Measurements from ENCODE around the gene DCUN1D3. TPM values are rescaled to one million over a fixed set of nuclear protein-coding genes. Genes with fewer than 3 reads are reported as not detected.
A peak's percentile ranks its signal among the peaks of the same experiment; 100 is the strongest.
"Not testable (repeated sequence)": the region's sequence is repeated elsewhere in the genome, so short reads cannot be mapped to it uniquely, and the experiment has no call there.

DCUN1D3 gene
- total RNA-seq, 1 donor from 2014 or later, result 80.8 TPM

- DNase-seq, result no peak
Measured at GRCh38 chr16:20887207-20887606, 13.0 kb downstream of the DCUN1D3 start.

- DNase-seq, result no peak
Measured at GRCh38 chr16:20886320-20886719, 13.8 kb downstream of the DCUN1D3 start.

GRCh38 chr16:20884240-20884556 lies 16.0 kb downstream of the DCUN1D3 start:
- no peak for DNase-seq

GRCh38 chr16:20883554-20884239 lies 16.5 kb downstream of the DCUN1D3 start:
- DNase-seq, result no peak

- DNase-seq, result no peak
Measured at GRCh38 chr16:20881503-20881878, 18.7 kb downstream of the DCUN1D3 start.

GRCh38 chr16:20880867-20881502 lies 19.2 kb downstream of the DCUN1D3 start:
- DNase-seq, result no peak

GRCh38 chr16:20879175-20880040 lies 20.8 kb downstream of the DCUN1D3 start:
- peak; percentile 59 for DNase-seq

- no peak for DNase-seq
Measured at GRCh38 chr16:20878682-20879147, 21.4 kb downstream of the DCUN1D3 start.

GRCh38 chr16:20875355-20875650 lies 24.9 kb downstream of the DCUN1D3 start:
- DNase-seq, result no peak

- DNase-seq, result no peak
Measured at GRCh38 chr16:20874088-20874581, 26.0 kb downstream of the DCUN1D3 start.

GRCh38 chr16:20873331-20873730 lies 26.8 kb downstream of the DCUN1D3 start:
- DNase-seq, result no peak

GRCh38 chr16:20871941-20872815 lies 28.0 kb downstream of the DCUN1D3 start:
- no peak for DNase-seq

- DNase-seq, result no peak
Measured at GRCh38 chr16:20871258-20871657, 28.9 kb downstream of the DCUN1D3 start.

- DNase-seq, result no peak
Measured at GRCh38 chr16:20870122-20870820, 29.9 kb downstream of the DCUN1D3 start.

- peak; percentile 69 for DNase-seq
Measured at GRCh38 chr16:20868890-20869289, 31.3 kb downstream of the DCUN1D3 start.

- DNase-seq, result peak; percentile 66
Measured at GRCh38 chr16:20867585-20867984, 32.6 kb downstream of the DCUN1D3 start.

GRCh38 chr16:20866801-20867200 lies 33.4 kb downstream of the DCUN1D3 start:
- DNase-seq, result no peak

GRCh38 chr16:20866145-20866772 lies 33.9 kb downstream of the DCUN1D3 start:
- DNase-seq, result peak; percentile 88

GRCh38 chr16:20865420-20866131 lies 34.6 kb downstream of the DCUN1D3 start:
- peak; percentile 58 for DNase-seq

- not testable (repeated sequence) for DNase-seq
Measured at GRCh38 chr16:20864376-20864775, 35.8 kb downstream of the DCUN1D3 start.

Data from dermis blood vessel endothelial cell (primary cell).